ENCODE results near the gene HEY2. TPM values are rescaled to one million over a fixed set of nuclear protein-coding genes. Genes with fewer than 3 reads are reported as not detected.
A peak's percentile ranks its signal among the peaks of the same experiment; 100 is the strongest.

The HEY2 gene
- total RNA-seq, 1 experiment from 2014 or later = not detected

- Mint-ChIP-seq H3K4me1 (ENCODE audit: insufficient read depth, unreplicated experiment) (peaks cover 40% of the 10 kb centered on the region), H3K27me3 (ENCODE audit: insufficient read depth, unreplicated experiment) (no peaks in the 10 kb centered on the region), H3K36me3 (ENCODE audit: insufficient read depth, unreplicated experiment) (peaks cover 27% of the 10 kb centered on the region), H3K27ac (ENCODE audit: low read depth, unreplicated experiment) (peak within 1 kb of the TSS; percentile 93), H3K9me3 (ENCODE audit: unreplicated experiment) (no peaks in the 10 kb centered on the region), H3K4me3 (ENCODE audit: unreplicated experiment) (peak within 1 kb of the TSS; percentile 93)
- POLR2A ChIA-PET = interaction anchor here (0.5 to 7.1 kb wide), 45 partner anchors 9 to 827 kb away, joined by 3 to 207 read pairs (median 6); partner anchors contain the start of genes HINT3 and TRMT11
- intact Hi-C loops (cut with micrococcal nuclease) = loop anchor here (1.0 to 2.0 kb wide), 3 partner anchors 68 to 166 kb away; partner anchors contain the start of gene HINT3
- DNase-seq (ENCODE audit: unreplicated experiment) = peak; percentile 73
- CTCF ChIA-PET = interaction anchor here (0.6 to 14.9 kb wide), 47 partner anchors 9 to 1557 kb away, joined by 3 to 270 read pairs (median 4); partner anchors contain the start of genes HINT3 and TRMT11
- BruUV-seq (replicated peaks) = no TSS peak
- TF ChIP-seq, protein P1, sequence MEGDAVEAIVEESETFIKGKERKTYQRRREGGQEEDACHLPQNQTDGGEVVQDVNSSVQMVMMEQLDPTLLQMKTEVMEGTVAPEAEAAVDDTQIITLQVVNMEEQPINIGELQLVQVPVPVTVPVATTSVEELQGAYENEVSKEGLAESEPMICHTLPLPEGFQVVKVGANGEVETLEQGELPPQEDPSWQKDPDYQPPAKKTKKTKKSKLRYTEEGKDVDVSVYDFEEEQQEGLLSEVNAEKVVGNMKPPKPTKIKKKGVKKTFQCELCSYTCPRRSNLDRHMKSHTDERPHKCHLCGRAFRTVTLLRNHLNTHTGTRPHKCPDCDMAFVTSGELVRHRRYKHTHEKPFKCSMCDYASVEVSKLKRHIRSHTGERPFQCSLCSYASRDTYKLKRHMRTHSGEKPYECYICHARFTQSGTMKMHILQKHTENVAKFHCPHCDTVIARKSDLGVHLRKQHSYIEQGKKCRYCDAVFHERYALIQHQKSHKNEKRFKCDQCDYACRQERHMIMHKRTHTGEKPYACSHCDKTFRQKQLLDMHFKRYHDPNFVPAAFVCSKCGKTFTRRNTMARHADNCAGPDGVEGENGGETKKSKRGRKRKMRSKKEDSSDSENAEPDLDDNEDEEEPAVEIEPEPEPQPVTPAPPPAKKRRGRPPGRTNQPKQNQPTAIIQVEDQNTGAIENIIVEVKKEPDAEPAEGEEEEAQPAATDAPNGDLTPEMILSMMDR (IDR thresholded peaks at IDR 0.05; ENCODE audit: unreplicated experiment) = no peak
These were observed 41.1 kb downstream of the HEY2 start, which contains the start of gene NCOA7 for GRCh38 chr6:125790358-125791150. TSS of gene NCOA7 (plus strand) at chr6:125790960. CDS start at chr6:125815355, 24,395 bp downstream.

GRCh38 chr6:125791151-125791819 is 41.9 kb downstream of the HEY2 start:
- CTCF ChIA-PET = interaction anchor here (0.6 to 14.9 kb wide), 44 partner anchors 10 to 828 kb away, joined by 3 to 270 read pairs (median 4); partner anchors contain the start of genes HINT3 and TRMT11
- no peaks in the 10 kb centered on the region for H3K9me3 Mint-ChIP-seq (ENCODE audit: unreplicated experiment)
- intact Hi-C loops (cut with micrococcal nuclease) = loop anchor here (1.0 to 2.0 kb wide), 3 partner anchors 68 to 165 kb away; partner anchors contain the start of gene HINT3
- peaks cover 43% of the 10 kb centered on the region for H3K4me1 Mint-ChIP-seq (ENCODE audit: insufficient read depth, unreplicated experiment)
- peak; percentile 64 for DNase-seq (ENCODE audit: unreplicated experiment)
- peaks cover 20% of the 10 kb centered on the region for H3K36me3 Mint-ChIP-seq (ENCODE audit: insufficient read depth, unreplicated experiment)
- TF ChIP-seq, protein P1 (IDR thresholded peaks at IDR 0.05; ENCODE audit: unreplicated experiment) = peak; percentile 20
- peak overlapping the region; percentile 93 for H3K4me3 Mint-ChIP-seq (ENCODE audit: unreplicated experiment)
- H3K27me3 Mint-ChIP-seq (ENCODE audit: insufficient read depth, unreplicated experiment) = no peaks in the 10 kb centered on the region
- POLR2A ChIA-PET = interaction anchor here (0.6 to 7.1 kb wide), 41 partner anchors 8 to 828 kb away, joined by 3 to 207 read pairs (median 6); partner anchors contain the start of genes HINT3 and TRMT11
- TSS peak; percentile 5 for BruUV-seq (replicated peaks)
- H3K27ac Mint-ChIP-seq (ENCODE audit: low read depth, unreplicated experiment) = peak overlapping the region; percentile 66

DNA sequence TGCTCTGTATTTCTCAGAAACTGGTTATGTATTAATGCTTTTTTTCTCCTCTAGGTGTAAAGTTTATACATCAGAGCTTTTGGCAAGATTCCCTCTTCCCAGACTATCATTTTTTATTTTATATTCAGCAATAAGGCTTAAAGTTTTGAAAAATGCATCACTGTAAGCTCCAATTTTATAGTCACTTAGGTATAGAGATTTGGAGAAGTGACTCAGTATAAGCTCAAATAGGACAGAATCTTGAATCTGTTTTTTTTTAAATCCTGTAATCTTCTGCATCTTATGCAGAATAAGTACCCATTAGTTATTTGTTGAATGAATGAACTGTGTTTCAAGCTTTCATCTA is 42.4 kb downstream of the HEY2 start:
- H3K9me3 Mint-ChIP-seq (ENCODE audit: unreplicated experiment) = no peaks in the 10 kb centered on the region
- BruUV-seq (replicated peaks) = no TSS peak
- H3K27ac Mint-ChIP-seq (ENCODE audit: low read depth, unreplicated experiment) = peak overlapping the region; percentile 66
- DNase-seq (ENCODE audit: unreplicated experiment) = no peak
- H3K36me3 Mint-ChIP-seq (ENCODE audit: insufficient read depth, unreplicated experiment) = peaks cover 15% of the 10 kb centered on the region
- peaks cover 43% of the 10 kb centered on the region for H3K4me1 Mint-ChIP-seq (ENCODE audit: insufficient read depth, unreplicated experiment)
- no peaks in the 10 kb centered on the region for H3K27me3 Mint-ChIP-seq (ENCODE audit: insufficient read depth, unreplicated experiment)
- H3K4me3 Mint-ChIP-seq (ENCODE audit: unreplicated experiment) = peak overlapping the region; percentile 93
- TF ChIP-seq, protein P1 (IDR thresholded peaks at IDR 0.05; ENCODE audit: unreplicated experiment) = no peak
- ChIA-PET POLR2A (interaction anchor here (0.6 to 7.1 kb wide), 24 partner anchors 10 to 651 kb away, joined by 3 to 207 read pairs (median 11); partner anchors contain the start of genes HINT3 and TRMT11), CTCF (interaction anchor here (0.6 to 14.9 kb wide), 40 partner anchors 10 to 829 kb away, joined by 3 to 270 read pairs (median 4); partner anchors contain the start of genes HINT3 and TRMT11)
- intact Hi-C loops (cut with micrococcal nuclease) = loop anchor here (1.0 to 2.0 kb wide), 3 partner anchors 67 to 165 kb away; partner anchors contain the start of gene HINT3

Measured in MCF 10A (cell line).